OCI-LY7 (cell line): ENCODE measurements around the gene LIMK1. TPM values are rescaled to one million over a fixed set of nuclear protein-coding genes. Genes with fewer than 3 reads are reported as not detected.

Experiments used
- BruUV-seq: library from RNA; stranded (reverse); fragments of 400-500 nt; replicated peaks from 2 replicates; lab custom pipeline; 2021; lab: Mats Ljungman, UMichigan
- CTCF ChIA-PET: fragments of 300-600 bp; sonication (Branson Sonifier 250); formaldehyde crosslinking; loops from one replicate; lab custom pipeline; 2022; ENCODE audit warnings: antibody characterized with exemption; ENCODE audit not compliant: unreplicated experiment; lab: Charles Lee
- POLR2A ChIA-PET: fragments of 300-600 bp; sonication (Branson Sonifier 250); formaldehyde crosslinking; loops from one replicate; lab custom pipeline; 2022; ENCODE audit warnings: antibody characterized with exemption; lab: Charles Lee
- DNase-seq: peaks from one replicate; pipeline ENCODE4 v3.0.0-alpha.2; 2015; ENCODE audit warnings: low spot score
- H2AFZ ChIP-seq: fragments of 200-600 bp; sonication (generic), shearing (Covaris generic); 2 replicates; pipeline ENCODE4 v1.6.1; 2014; ENCODE audit warnings: mild to moderate bottlenecking, antibody characterized with exemption, low read length, moderate library complexity
- H3K27ac ChIP-seq: fragments of 200-600 bp; sonication (generic); 2 replicates; pipeline ENCODE4 v1.5.1; 2014; ENCODE audit warnings: mixed run types, low read depth, mild to moderate bottlenecking, moderate library complexity, low read length, inconsistent platforms; ENCODE audit not compliant: poor library complexity, severe bottlenecking
- H3K36me3 ChIP-seq: fragments of 200-600 bp; sonication (generic); 2 replicates; pipeline ENCODE4 v1.6.1; 2014; ENCODE audit warnings: mild to moderate bottlenecking, antibody characterized with exemption, low read length, moderate library complexity, mixed read lengths; ENCODE audit not compliant: insufficient read depth
- H3K4me1 ChIP-seq: fragments of 200-600 bp; sonication (generic); 2 replicates; pipeline ENCODE4 v1.5.1; 2014; ENCODE audit warnings: mild to moderate bottlenecking, low read length; ENCODE audit not compliant: insufficient read depth, poor library complexity, severe bottlenecking
- H3K4me2 ChIP-seq: fragments of 200-600 bp; sonication (generic); 2 replicates; pipeline ENCODE4 v1.6.1; 2014; ENCODE audit warnings: mild to moderate bottlenecking, low read length
- H3K4me3 ChIP-seq: fragments of 200-600 bp; sonication (generic); 2 replicates; pipeline ENCODE4 v1.5.1; 2014; ENCODE audit warnings: mild to moderate bottlenecking, low read depth, low read length; ENCODE audit not compliant: poor library complexity, severe bottlenecking
- H3K79me2 ChIP-seq: fragments of 200-600 bp; sonication (generic); 2 replicates; pipeline ENCODE4 v1.6.1; 2016; ENCODE audit warnings: low read depth, mild to moderate bottlenecking, low read length, moderate library complexity, mixed read lengths; ENCODE audit not compliant: insufficient read depth
- H3K9me2 ChIP-seq: fragments of 200-600 bp; sonication (generic); 2 replicates; pipeline ENCODE4 v1.6.1; 2016; ENCODE audit warnings: mild to moderate bottlenecking, low read length, mixed read lengths; ENCODE audit not compliant: insufficient read depth
- H3K9me3 ChIP-seq: fragments of 200-600 bp; sonication (generic); 2 replicates; pipeline ENCODE4 v1.6.1; 2014; ENCODE audit warnings: mild to moderate bottlenecking, mixed run types, low read length, mixed read lengths
- H4K20me1 ChIP-seq: fragments of 200-600 bp; sonication (generic); 2 replicates; pipeline ENCODE4 v1.6.1; 2014; ENCODE audit warnings: mild to moderate bottlenecking, antibody characterized with exemption, low read length, moderate library complexity, mixed read lengths; ENCODE audit not compliant: insufficient read depth
- EZH2phosphoT487 ChIP-seq: fragments of 200-600 bp; sonication (generic); IDR thresholded peaks from 2 replicates; pipeline ENCODE4 v1.6.1; 2018; ENCODE audit warnings: low read depth, borderline replicate concordance, mild to moderate bottlenecking, mixed run types, antibody characterized with exemption, low read length, moderate library complexity, mixed read lengths
- intact Hi-C: fragments of 100-400 bp; cut with micrococcal nuclease; formaldehyde crosslinking; loops from one replicate; pipeline ENCODE4 v1.10.0; 2022; ENCODE audit not compliant: unreplicated experiment
- total RNA-seq, 2 experiments: library from RNA; depleted of rRNA in 1 of 2; stranded (reverse); fragments of >200 nt in 1 of 2; shearing (Covaris generic) in 1 of 2; gene quantifications; 2 replicates each; pipeline ENCODE4 v1.2.3, GENCODE V29; 2014 to 2022
- TF ChIP-seq, protein P1 (sequence below): fragments of 200-600 bp; sonication (generic); conservative IDR thresholded peaks from 2 replicates; pipeline ENCODE4 v1.5.1; 2014; ENCODE audit warnings: mild to moderate bottlenecking, antibody characterized with exemption, low read length, moderate library complexity, mixed read lengths

Gene LIMK1
- total RNA-seq, 2 experiments from 2014 or later: 31.7 to 67.3 TPM

DNA sequence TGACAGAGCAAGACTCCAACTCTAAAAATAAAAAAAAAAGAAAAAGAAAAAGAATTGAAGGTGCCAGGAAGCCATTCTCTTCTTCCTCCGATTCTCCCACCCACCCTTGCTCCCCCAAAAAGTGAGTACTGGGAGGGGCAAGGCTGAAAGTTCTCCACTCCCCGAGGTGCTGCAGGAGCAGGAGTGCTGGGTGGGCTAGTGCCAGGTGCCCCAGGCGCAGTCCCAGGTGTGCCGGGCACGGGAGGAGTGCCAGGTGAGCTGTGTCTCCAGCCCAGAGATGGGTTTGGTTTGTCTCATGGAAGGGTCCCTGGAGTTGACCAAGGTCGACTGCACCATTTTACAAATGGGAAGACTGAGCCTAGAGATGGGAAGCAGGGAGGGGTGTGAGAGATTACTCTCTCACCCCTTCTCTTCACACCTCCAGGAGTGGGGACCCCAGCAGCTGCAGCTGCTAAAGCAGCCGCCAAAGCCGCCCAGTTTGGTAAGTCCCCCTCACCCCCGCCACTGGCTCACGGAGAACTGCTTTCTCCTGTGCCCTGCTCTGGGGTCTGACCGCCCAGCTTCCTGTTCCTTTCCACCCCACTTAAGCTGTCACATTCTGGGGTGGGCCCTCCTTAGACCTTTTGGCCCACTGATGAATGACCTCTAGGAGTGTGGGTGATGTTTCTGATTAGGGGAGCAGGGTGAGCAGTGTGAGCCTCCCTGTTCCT is 26.2 kb upstream of the LIMK1 start:
- H3K9me3 ChIP-seq: no peaks in the 10 kb centered on the region
- intact Hi-C loops: no loop called here
- H3K36me3 ChIP-seq: no peaks in the 10 kb centered on the region
- H3K4me1 ChIP-seq: peaks cover 4% of the 10 kb centered on the region
- no peaks in the 10 kb centered on the region for H3K9me2 ChIP-seq
- H3K27ac ChIP-seq: no peak overlapping the region
- ChIA-PET CTCF (interaction anchor here (0.5 kb wide), 1 partner anchor 1484 kb away, joined by 3 read pairs; no protein-coding TSS in a partner anchor), POLR2A (no interaction called here)
- TF ChIP-seq EZH2phosphoT487: no peak
- TF ChIP-seq, protein P1, sequence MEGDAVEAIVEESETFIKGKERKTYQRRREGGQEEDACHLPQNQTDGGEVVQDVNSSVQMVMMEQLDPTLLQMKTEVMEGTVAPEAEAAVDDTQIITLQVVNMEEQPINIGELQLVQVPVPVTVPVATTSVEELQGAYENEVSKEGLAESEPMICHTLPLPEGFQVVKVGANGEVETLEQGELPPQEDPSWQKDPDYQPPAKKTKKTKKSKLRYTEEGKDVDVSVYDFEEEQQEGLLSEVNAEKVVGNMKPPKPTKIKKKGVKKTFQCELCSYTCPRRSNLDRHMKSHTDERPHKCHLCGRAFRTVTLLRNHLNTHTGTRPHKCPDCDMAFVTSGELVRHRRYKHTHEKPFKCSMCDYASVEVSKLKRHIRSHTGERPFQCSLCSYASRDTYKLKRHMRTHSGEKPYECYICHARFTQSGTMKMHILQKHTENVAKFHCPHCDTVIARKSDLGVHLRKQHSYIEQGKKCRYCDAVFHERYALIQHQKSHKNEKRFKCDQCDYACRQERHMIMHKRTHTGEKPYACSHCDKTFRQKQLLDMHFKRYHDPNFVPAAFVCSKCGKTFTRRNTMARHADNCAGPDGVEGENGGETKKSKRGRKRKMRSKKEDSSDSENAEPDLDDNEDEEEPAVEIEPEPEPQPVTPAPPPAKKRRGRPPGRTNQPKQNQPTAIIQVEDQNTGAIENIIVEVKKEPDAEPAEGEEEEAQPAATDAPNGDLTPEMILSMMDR: no peak
- BruUV-seq: no TSS peak
- no peak overlapping the region for H2AFZ ChIP-seq
- H3K4me3 ChIP-seq: no peak overlapping the region
- DNase-seq: no peak
- no peak overlapping the region for H3K4me2 ChIP-seq
- H4K20me1 ChIP-seq: no peaks in the 10 kb centered on the region
- H3K79me2 ChIP-seq: no peaks in the 10 kb centered on the region

DNA sequence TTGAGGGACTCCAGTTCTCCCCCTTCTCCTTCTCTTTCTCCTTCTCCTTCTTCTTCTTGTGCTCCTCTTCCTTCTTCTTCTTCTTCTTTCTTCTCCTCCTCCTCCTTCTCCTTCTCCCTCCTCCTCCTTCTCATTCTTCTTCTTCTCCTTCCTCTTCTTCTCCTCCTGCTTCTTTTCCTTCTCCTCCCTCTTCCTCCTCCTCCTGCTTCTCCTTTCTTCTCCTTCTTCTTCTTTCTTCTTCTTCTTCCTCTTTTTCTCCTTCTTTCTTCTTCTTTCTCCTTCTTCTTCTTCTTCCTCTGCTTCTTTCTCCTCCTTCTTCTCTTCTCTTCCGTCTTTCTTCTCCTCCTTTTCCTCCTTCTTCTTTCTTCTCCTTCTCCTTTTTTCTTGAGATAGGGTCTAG is 25.6 kb upstream of the LIMK1 start:
- ChIA-PET CTCF (interaction anchor here (0.5 kb wide), 1 partner anchor 1483 kb away, joined by 3 read pairs; no protein-coding TSS in a partner anchor), POLR2A (interaction anchor here (0.7 kb wide), 1 partner anchor 525 kb away, joined by 8 read pairs; no protein-coding TSS in a partner anchor)
- Histone ChIP-seq H2AFZ (no peak overlapping the region), H3K27ac (no peak overlapping the region), H3K36me3 (no peaks in the 10 kb centered on the region), H3K4me2 (no peak overlapping the region), H3K79me2 (no peaks in the 10 kb centered on the region), H3K9me3 (no peaks in the 10 kb centered on the region), H3K4me1 (peaks cover 6% of the 10 kb centered on the region), H3K4me3 (no peak overlapping the region), H4K20me1 (no peaks in the 10 kb centered on the region), H3K9me2 (no peaks in the 10 kb centered on the region)
- no peak for DNase-seq
- no peak for TF ChIP-seq EZH2phosphoT487
- TF ChIP-seq, protein P1: no peak
- intact Hi-C loops: no loop called here
- no TSS peak for BruUV-seq

GRCh38 chr7:74058486-74058885 is 25.1 kb upstream of the LIMK1 start:
- no peak overlapping the region for H3K4me2 ChIP-seq
- H3K79me2 ChIP-seq: no peaks in the 10 kb centered on the region
- no peak overlapping the region for H3K4me3 ChIP-seq
- intact Hi-C loops: no loop called here
- H3K36me3 ChIP-seq: no peaks in the 10 kb centered on the region
- ChIA-PET CTCF (no interaction called here), POLR2A (interaction anchor here (0.7 kb wide), 1 partner anchor 524 kb away, joined by 8 read pairs; no protein-coding TSS in a partner anchor)
- H3K9me3 ChIP-seq: no peaks in the 10 kb centered on the region
- TF ChIP-seq, protein P1: no peak
- TF ChIP-seq EZH2phosphoT487: no peak
- no peaks in the 10 kb centered on the region for H4K20me1 ChIP-seq
- no peak overlapping the region for H2AFZ ChIP-seq
- H3K27ac ChIP-seq: no peak overlapping the region
- no peaks in the 10 kb centered on the region for H3K9me2 ChIP-seq
- BruUV-seq: no TSS peak
- DNase-seq: no peak
- peaks cover 6% of the 10 kb centered on the region for H3K4me1 ChIP-seq
